SH-SY5Y (cell line): ENCODE results near the gene RBKS.

Experiments
- GATA2 ChIP-seq: IDR thresholded peaks from 2 replicates; pipeline ENCODE4 v1.6.1; 2011; ENCODE audit warnings: mild to moderate bottlenecking, low read depth, low read length
- GATA3 ChIP-seq: IDR thresholded peaks from 2 replicates; pipeline ENCODE4 v1.6.1; 2011; ENCODE audit warnings: low read depth, mild to moderate bottlenecking, low read length, moderate library complexity

DNA sequence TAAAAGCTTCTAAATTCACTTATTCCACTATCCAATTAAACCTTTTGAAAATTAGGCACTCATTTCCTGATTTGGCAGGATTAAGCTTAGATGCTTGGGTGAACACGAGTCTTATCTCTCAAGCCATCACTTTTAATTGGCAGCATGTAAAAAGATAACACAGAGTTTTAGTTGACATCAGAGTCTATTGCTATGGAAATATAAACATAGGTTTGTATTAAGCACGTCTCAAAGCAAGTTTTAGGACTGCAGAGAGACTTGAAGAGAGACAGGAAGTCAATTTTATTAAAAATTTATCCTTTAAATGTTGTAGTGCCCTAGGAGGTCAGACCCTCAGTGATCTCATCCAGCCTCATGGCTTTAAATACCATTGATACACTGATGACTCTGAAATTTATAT lies 5.6 kb downstream of the RBKS start:
- TF ChIP-seq GATA2 (no peak), GATA3 (no peak)
